ENCODE data around the gene NFE2L2.

- no peak for TF ChIP-seq CTCF (IDR thresholded peaks at IDR 0.05)
- TF ChIP-seq ZFX (IDR thresholded peaks at IDR 0.05; ENCODE audit: borderline replicate concordance): no peak
Measured at GRCh38 chr2:177270531-177270930, 6.0 kb upstream of the NFE2L2 start.

All from 22Rv1 (cell line).